ENCODE measurements around the gene IFNA1. TPM values are rescaled to one million over a fixed set of nuclear protein-coding genes. Genes with fewer than 3 reads are reported as not detected.

IFNA1 gene
- total RNA-seq, 1 donor from 2014 or later: not detected

DNA sequence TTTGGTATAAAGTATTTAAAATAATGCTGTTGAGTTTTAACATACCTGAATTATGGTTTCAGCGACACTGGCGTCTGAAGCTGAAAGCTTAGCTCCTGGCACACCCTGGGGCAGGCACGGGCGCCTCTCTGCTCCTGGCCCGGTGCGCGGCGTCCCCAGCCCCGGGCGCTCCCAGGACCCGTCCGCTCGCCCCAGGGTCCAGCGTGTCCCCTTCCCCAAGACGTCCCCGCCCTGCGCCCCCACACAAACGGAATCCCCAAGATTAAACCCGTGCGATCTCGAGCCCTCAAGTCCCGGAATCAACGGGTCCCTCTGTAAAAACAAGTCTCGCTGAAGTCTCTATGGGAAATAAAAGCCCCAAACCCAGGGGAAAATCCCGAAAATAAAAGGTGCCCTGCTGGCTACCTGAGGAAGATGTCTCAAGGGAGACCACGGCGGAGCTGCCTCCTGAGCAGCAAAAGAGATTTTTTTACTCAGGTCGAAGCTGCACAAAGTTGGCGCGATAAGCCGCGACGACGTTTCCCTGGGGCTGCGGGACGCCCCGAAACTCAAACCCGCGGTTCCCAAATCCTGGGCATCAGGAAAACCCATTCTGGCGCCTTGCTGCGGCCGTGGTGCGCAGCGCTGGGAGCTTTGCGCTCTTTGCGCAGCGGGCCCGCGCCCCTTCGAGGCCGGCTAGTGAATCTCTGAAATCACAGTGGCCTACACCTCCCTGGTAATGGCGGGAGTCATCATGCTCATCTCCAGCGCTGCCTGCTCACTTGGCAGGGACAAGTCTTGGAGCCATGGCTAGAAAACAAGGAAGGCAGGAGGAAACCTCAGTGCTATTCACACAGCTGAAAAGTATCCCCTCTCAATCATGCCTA, 37.6 kb upstream of the IFNA1 start:
- no peak for DNase-seq
- intact Hi-C loops (cut with micrococcal nuclease): no loop called here
- H3K4me3 ChIP-seq: peak overlapping the region; percentile 55
- no peak overlapping the region for H3K27ac ChIP-seq (replicated peaks)
- TF ChIP-seq, protein P1, sequence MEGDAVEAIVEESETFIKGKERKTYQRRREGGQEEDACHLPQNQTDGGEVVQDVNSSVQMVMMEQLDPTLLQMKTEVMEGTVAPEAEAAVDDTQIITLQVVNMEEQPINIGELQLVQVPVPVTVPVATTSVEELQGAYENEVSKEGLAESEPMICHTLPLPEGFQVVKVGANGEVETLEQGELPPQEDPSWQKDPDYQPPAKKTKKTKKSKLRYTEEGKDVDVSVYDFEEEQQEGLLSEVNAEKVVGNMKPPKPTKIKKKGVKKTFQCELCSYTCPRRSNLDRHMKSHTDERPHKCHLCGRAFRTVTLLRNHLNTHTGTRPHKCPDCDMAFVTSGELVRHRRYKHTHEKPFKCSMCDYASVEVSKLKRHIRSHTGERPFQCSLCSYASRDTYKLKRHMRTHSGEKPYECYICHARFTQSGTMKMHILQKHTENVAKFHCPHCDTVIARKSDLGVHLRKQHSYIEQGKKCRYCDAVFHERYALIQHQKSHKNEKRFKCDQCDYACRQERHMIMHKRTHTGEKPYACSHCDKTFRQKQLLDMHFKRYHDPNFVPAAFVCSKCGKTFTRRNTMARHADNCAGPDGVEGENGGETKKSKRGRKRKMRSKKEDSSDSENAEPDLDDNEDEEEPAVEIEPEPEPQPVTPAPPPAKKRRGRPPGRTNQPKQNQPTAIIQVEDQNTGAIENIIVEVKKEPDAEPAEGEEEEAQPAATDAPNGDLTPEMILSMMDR (IDR thresholded peaks at IDR 0.05; ENCODE audit: borderline replicate concordance): no peak
- peaks cover 64% of the 10 kb centered on the region for H3K27me3 ChIP-seq (ENCODE audit: low read depth)
- no peaks in the 10 kb centered on the region for H3K9me3 ChIP-seq (replicated peaks)
- no peaks in the 10 kb centered on the region for H3K36me3 ChIP-seq
- peaks cover 9% of the 10 kb centered on the region for H3K4me1 ChIP-seq

DNA sequence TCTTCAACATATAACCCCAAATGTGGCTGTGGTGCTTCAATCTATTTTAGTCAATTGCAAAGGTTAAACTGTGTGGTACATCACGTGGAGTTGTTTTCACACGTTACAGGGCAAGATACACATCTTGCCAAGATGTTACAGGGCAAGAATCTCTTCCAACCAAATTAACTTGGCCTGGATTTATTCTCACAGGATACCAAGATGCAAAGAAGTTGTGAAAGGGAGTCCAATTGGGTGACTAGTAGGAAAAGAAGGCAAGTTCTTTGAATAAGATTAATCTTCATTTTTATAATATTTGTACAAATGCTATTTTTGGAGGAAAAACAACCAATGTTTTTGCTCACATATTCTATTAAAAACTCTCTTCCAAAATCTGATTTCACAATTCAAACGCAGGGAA, 36.1 kb upstream of the IFNA1 start:
- no peaks in the 10 kb centered on the region for H3K9me3 ChIP-seq (replicated peaks)
- H3K27ac ChIP-seq (replicated peaks): no peak overlapping the region
- TF ChIP-seq, protein P1 (IDR thresholded peaks at IDR 0.05; ENCODE audit: borderline replicate concordance): no peak
- intact Hi-C loops (cut with micrococcal nuclease): no loop called here
- H3K36me3 ChIP-seq: no peaks in the 10 kb centered on the region
- no peak overlapping the region for H3K4me3 ChIP-seq
- H3K4me1 ChIP-seq: peaks cover 9% of the 10 kb centered on the region
- DNase-seq: no peak
- H3K27me3 ChIP-seq (ENCODE audit: low read depth): peaks cover 55% of the 10 kb centered on the region

DNA sequence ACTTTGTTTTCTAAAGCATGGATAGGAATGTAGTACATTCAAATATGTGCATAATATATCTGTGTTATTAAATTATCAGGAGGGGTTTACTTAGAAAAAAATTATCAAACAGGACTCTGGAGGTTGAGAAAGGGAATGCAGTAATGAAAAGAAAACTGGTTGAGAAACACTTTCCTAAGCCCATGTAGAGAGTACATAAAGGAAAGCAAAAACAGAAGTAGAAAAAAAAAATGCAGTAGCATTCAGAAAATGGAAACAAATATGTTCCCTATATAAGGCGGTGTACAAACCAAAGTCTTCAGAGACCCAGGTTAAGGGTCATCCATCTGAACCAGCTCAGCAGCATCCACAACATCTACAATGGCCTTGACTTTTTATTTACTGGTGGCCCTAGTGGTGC, 31.4 kb upstream of the IFNA1 start, which contains the start of gene IFNA8:
Gene IFNA8 (plus strand): TSS at position 301 of the 400 bp plus-strand sequence. CDS start 60 bp downstream, at position 361.
- H3K9me3 ChIP-seq (replicated peaks): no peaks in the 10 kb centered on the region
- intact Hi-C loops (cut with micrococcal nuclease): no loop called here
- no peaks in the 10 kb centered on the region for H3K36me3 ChIP-seq
- peaks cover 34% of the 10 kb centered on the region for H3K27me3 ChIP-seq (ENCODE audit: low read depth)
- H3K27ac ChIP-seq (replicated peaks): no peak within 1 kb of the TSS
- H3K4me3 ChIP-seq: no peak within 1 kb of the TSS
- DNase-seq: no peak
- H3K4me1 ChIP-seq: no peaks in the 10 kb centered on the region
- TF ChIP-seq, protein P1 (IDR thresholded peaks at IDR 0.05; ENCODE audit: borderline replicate concordance): no peak

DNA sequence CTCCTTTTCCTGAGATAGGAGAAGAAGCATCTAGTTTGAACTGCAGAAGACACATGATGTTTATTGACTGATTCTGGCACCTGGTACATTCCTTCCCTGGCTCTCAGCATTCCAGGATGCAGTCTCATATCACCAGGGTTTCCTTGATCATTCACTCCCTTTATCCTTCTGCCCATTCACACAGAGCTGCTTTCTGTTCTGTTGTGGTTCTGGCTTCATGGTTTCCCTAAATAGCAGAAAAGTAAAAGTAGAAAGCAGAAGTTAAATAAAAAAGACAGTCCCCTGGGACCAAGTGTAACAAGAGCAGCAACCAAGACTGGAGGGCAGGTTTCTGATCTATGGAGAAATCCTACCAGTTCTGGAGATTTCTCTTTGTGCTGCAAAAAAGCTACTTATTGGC, 28.1 kb upstream of the IFNA1 start:
- Histone ChIP-seq H3K27me3 (ENCODE audit: low read depth) (peaks cover 35% of the 10 kb centered on the region), H3K27ac (replicated peaks) (no peak overlapping the region), H3K9me3 (replicated peaks) (no peaks in the 10 kb centered on the region), H3K4me3 (no peak overlapping the region), H3K4me1 (no peaks in the 10 kb centered on the region), H3K36me3 (no peaks in the 10 kb centered on the region)
- intact Hi-C loops (cut with micrococcal nuclease): no loop called here
- TF ChIP-seq, protein P1 (IDR thresholded peaks at IDR 0.05; ENCODE audit: borderline replicate concordance): no peak
- DNase-seq: no peak

DNA sequence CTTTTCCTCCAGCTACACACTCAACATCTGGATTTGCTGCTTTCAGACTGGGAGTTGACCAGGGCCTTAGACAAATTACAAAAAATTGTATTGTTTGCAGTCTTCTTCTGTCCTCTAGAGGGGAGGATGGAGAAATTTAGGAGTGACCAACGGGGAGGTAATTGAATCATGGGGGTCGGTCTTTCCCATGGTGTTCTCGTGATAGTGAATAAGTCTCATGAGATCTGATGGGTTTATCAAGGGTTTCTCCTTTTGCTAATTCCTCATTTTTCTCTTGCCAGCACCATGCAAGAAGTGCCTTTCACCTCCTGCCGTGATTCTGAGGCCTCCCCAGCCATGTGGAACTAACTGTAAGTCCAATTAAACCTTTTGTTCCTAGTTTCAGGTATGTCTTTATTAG, 27.1 kb upstream of the IFNA1 start:
- H3K4me3 ChIP-seq: no peak overlapping the region
- no peaks in the 10 kb centered on the region for H3K4me1 ChIP-seq
- H3K27ac ChIP-seq (replicated peaks): no peak overlapping the region
- TF ChIP-seq, protein P1 (IDR thresholded peaks at IDR 0.05; ENCODE audit: borderline replicate concordance): no peak
- no peaks in the 10 kb centered on the region for H3K9me3 ChIP-seq (replicated peaks)
- intact Hi-C loops (cut with micrococcal nuclease): no loop called here
- peaks cover 35% of the 10 kb centered on the region for H3K27me3 ChIP-seq (ENCODE audit: low read depth)
- no peaks in the 10 kb centered on the region for H3K36me3 ChIP-seq
- no peak for DNase-seq

Measured in left ventricle myocardium inferior (tissue), 1 donor.